SK-N-SH (cell line): ENCODE results near the gene TMEM50A. TPM values are rescaled to one million over a fixed set of nuclear protein-coding genes. Genes with fewer than 3 reads are reported as not detected.
"Not testable (repeated sequence)": the region's sequence is repeated elsewhere in the genome, so short reads cannot be mapped to it uniquely, and the experiment has no call there.

Experiments used
- CTCF ChIA-PET: fragments of 300-600, 350-600 bp; formaldehyde crosslinking; extraction: SDS; loops from one replicate; lab custom pipeline; 2021; lab: Yijun Ruan, JAX
- POLR2A ChIA-PET: fragments of 350-600 bp; sonication (Branson Sonifier 250); formaldehyde crosslinking; extraction: SDS; loops from one replicate; lab custom pipeline; 2020; ENCODE audit warnings: antibody characterized with exemption, inconsistent platforms; lab: Yijun Ruan, JAX
- DNase-seq: peaks from one replicate; pipeline ENCODE4 v3.0.0; 2012
- H2AFZ ChIP-seq: fragments of 200-600 bp; sonication (generic); 2 replicates; pipeline ENCODE4 v1.8.1; 2016; ENCODE audit warnings: antibody characterized with exemption, mild to moderate bottlenecking, low read depth
- H3F3A ChIP-seq: fragments of 200-600 bp; sonication (generic); replicated peaks from 2 replicates; pipeline ENCODE3; 2016; ENCODE audit warnings: antibody characterized with exemption, mild to moderate bottlenecking; ENCODE audit not compliant: insufficient read depth
- H3K27ac ChIP-seq, 2 experiments: fragments of 200-500 bp in 1 of 2; fragments of 200-600 bp in 1 of 2; sonication (Bioruptor generic) in 1 of 2; sonication (generic), shearing (Covaris generic) in 1 of 2; 2 replicates each; pipeline versions ENCODE4 v1.5.1 to v1.6.1; 2014 to 2016; ENCODE audit warnings: low read depth in 2 of 2, inconsistent platforms in 1 of 2, low read length in 1 of 2, mild to moderate bottlenecking in 1 of 2, mixed read lengths in 1 of 2
- H3K27me3 ChIP-seq: fragments of 200-600 bp; sonication (generic), shearing (Covaris generic); 2 replicates; pipeline ENCODE4 v1.6.1; 2016; ENCODE audit warnings: mixed run types; ENCODE audit not compliant: insufficient read depth
- H3K36me3 ChIP-seq, 2 experiments: fragments of 200-500 bp in 1 of 2; fragments of 200-600 bp in 1 of 2; sonication (Bioruptor generic) in 1 of 2; sonication (generic) in 1 of 2; replicated peaks in 1 of 2; 2 replicates each; pipeline versions ENCODE3 to v1.5.1; 2014 to 2016; ENCODE audit warnings: low read length in 1 of 2, mild to moderate bottlenecking in 1 of 2; ENCODE audit not compliant: insufficient read depth in 2 of 2, control insufficient read depth in 1 of 2
- H3K4me1 ChIP-seq, 2 experiments: fragments of 200-500 bp in 1 of 2; fragments of 200-600 bp in 1 of 2; sonication (Bioruptor generic) in 1 of 2; sonication (generic), shearing (Covaris generic) in 1 of 2; 2 replicates each; pipeline versions ENCODE4 v1.5.1 to v1.6.1; 2014 to 2016; ENCODE audit warnings: low read depth in 1 of 2, low read length in 1 of 2, mixed run types in 1 of 2; ENCODE audit not compliant: insufficient read depth in 2 of 2, control insufficient read depth in 1 of 2
- H3K4me2 ChIP-seq: fragments of 200-600 bp; sonication (generic), shearing (Covaris generic); 2 replicates; pipeline ENCODE4 v1.6.1; 2017; ENCODE audit warnings: mixed run types
- H3K4me3 ChIP-seq, 2 experiments: fragments of 200-500 bp in 1 of 2; fragments of 200-600 bp in 1 of 2; sonication (Bioruptor generic) in 1 of 2; sonication (generic), shearing (Covaris generic) in 1 of 2; 2 replicates each; pipeline versions ENCODE4 v1.5.1 to v1.8.1; 2014 to 2016; ENCODE audit warnings: low read depth in 2 of 2, inconsistent platforms in 1 of 2, low read length in 1 of 2, mild to moderate bottlenecking in 1 of 2, mixed read lengths in 1 of 2, moderate library complexity in 1 of 2
- H3K79me2 ChIP-seq: fragments of 200-600 bp; sonication (generic); 2 replicates; pipeline ENCODE4 v1.8.1; 2017; ENCODE audit warnings: mild to moderate bottlenecking; ENCODE audit not compliant: insufficient read depth
- H3K9ac ChIP-seq: fragments of 200-600 bp; sonication (generic); 2 replicates; pipeline ENCODE4 v1.6.1; 2017; ENCODE audit warnings: mixed run types
- H3K9me2 ChIP-seq: fragments of 200-600 bp; sonication (generic); 2 replicates; pipeline ENCODE4 v1.6.1; 2017; ENCODE audit warnings: mixed run types
- H3K9me3 ChIP-seq: fragments of 200-600 bp; sonication (generic); 2 replicates; pipeline ENCODE4 v1.6.1; 2017; ENCODE audit warnings: mixed run types, mild to moderate bottlenecking, moderate library complexity
- H4K20me1 ChIP-seq: fragments of 200-600 bp; sonication (generic); 2 replicates; pipeline ENCODE4 v1.6.1; 2017; ENCODE audit warnings: mild to moderate bottlenecking, mixed run types; ENCODE audit not compliant: insufficient read depth
- WGBS: methylation state at CpG from one replicate; pipeline ENCODE4 v1.1.6; 2017; ENCODE audit warnings: low lambda C conversion rate; 5-methylcytosine and 5-hydroxymethylcytosine counted together
- polyA plus RNA-seq, 3 experiments: library from polyadenylated mRNA; depleted of rRNA; stranded (reverse); fragments of >200 nt; gene quantifications; 2 replicates each; pipeline ENCODE4 v1.2.3, GENCODE V29; 2012

The TMEM50A gene
- polyA plus RNA-seq, 1 of the 3 experiments (the other 2 are of a cell fraction): 95.5 TPM

DNA sequence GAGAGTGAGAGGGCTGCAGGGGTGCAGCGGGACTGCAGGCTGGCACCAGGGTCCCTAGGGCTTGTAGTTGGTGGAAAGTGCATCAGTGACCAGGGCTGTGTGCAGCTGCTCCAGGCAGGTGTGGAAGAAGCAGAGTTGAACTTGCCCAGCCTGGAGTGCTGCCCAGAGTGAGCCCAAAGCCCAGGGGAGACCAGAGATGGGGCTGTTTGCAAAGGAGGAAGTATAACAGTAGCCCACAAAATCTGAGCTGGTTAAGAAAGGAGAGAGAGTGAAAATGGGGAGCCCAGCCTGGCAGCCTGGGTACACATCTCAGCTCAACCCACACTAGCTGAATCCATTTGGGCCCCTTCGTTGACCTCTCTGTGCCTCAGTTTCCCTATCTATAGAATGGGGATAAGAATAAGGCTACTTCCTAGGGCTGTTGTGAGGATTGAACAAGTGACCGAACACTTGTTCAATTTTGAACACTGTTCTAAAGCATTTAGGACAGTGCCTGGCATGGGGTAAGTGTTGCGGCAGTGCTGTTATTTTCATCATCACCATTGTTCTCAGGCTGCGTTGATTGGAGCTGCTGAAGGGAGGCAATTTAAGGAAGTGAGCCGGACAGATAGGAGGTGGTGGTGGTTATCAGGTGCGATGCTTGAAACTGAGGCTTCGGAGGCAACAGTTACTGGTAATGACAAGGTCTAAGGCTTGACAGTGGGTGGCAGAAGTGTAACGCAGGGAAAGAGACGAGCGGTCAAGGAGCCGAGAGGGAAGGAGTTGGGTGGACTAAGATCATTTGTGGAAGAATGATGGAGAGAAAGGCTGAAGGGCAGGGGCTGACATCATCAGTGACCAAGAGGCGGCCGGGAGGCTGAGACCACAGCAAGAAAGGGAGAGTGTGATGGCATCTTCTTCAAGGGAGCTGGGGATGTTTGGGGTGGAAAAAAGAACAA, 43.0 kb upstream of the TMEM50A start:
- H3F3A ChIP-seq, H4K20me1 ChIP-seq, H3K4me3 ChIP-seq, H3K4me2 ChIP-seq, H3K9me3 ChIP-seq, H3K9me2 ChIP-seq, H3K36me3 ChIP-seq, H3K4me1 ChIP-seq, H2AFZ ChIP-seq, H3K9ac ChIP-seq, H3K27ac ChIP-seq, CTCF ChIA-PET, DNase-seq, POLR2A ChIA-PET, H3K79me2 ChIP-seq, H3K27me3 ChIP-seq: not testable (repeated sequence)
- 84% methylated on average over 3 of the region's 14 CpGs for WGBS

DNA sequence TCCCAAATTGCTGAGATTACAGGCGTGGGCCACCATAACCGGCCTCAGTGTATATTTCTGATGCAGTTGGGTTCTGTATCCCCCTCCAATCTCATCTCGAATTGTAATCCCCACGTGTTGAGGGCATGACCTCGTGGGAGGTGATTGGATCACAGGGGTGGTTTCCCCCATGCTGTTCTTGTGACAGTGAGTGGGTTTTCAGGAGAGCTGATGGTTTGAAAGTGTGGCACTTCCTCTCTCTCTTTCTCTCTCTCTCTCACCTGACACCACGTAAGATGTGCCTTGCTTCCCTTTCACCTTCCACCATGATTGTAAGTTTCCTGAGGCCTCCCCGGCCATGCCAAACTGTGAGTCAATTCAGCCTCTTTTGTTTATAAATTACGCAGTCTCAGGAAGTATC, 41.6 kb upstream of the TMEM50A start:
- CTCF ChIA-PET, POLR2A ChIA-PET: not testable (repeated sequence)

DNA sequence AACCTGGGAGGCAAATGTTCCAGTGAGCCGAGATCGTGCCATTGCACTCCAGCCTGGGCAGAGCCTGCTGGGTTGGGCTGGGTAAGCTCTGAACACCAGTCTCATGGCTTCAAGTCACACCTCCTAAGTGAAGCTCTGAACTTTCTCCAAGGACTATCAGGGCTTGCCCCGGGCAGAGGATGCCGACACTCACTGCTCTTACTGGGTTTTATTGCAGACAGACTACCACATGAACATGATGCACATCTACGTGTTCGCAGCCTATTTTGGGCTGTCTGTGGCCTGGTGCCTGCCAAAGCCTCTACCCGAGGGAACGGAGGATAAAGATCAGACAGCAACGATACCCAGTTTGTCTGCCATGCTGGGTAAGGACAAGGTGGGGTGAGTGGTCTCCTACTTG, 37.4 kb upstream of the TMEM50A start:
- H3K36me3 ChIP-seq, H3F3A ChIP-seq, H3K9me2 ChIP-seq, H3K4me1 ChIP-seq, H2AFZ ChIP-seq, DNase-seq, H3K4me2 ChIP-seq, H3K27ac ChIP-seq, H3K9ac ChIP-seq, H3K9me3 ChIP-seq, H3K79me2 ChIP-seq, POLR2A ChIA-PET, H3K27me3 ChIP-seq, H4K20me1 ChIP-seq, CTCF ChIA-PET, H3K4me3 ChIP-seq: not testable (repeated sequence)
- no CpG with 5 or more reads among the region's 9 CpGs for WGBS

More for the DNA sequence above, 41.6 kb upstream of the TMEM50A start:
- DNase-seq, H3K9me2 ChIP-seq, H3K27ac ChIP-seq, H3K4me1 ChIP-seq, H3K4me2 ChIP-seq, H2AFZ ChIP-seq, H3K36me3 ChIP-seq, H3K79me2 ChIP-seq, H3F3A ChIP-seq, H3K4me3 ChIP-seq, H4K20me1 ChIP-seq, H3K9ac ChIP-seq, H3K27me3 ChIP-seq, H3K9me3 ChIP-seq: not testable (repeated sequence)
- 100% methylated on average over 1 of the region's 8 CpGs for WGBS

DNA sequence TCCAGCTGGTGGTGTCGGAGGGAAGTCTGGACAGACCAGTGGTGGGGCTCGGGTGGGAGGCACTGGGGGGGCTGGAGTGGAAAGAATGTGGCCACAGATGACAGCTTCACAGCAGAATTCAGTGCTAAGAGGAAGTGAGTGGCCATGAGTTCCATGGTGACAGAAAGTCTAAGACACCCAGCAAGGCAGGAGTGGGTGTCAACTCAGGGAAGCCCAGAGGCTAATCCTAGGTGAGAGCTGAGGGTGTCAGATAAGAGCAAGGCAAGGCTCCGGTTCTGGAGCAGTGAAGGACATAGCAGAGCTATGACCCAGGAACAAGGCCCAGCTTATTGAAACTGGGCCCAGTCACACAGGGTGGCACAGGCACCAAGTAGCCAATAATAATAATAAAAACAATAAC, 35.8 kb upstream of the TMEM50A start:
- H3K4me1 ChIP-seq, H3K27me3 ChIP-seq, POLR2A ChIA-PET: not testable (repeated sequence)

DNA sequence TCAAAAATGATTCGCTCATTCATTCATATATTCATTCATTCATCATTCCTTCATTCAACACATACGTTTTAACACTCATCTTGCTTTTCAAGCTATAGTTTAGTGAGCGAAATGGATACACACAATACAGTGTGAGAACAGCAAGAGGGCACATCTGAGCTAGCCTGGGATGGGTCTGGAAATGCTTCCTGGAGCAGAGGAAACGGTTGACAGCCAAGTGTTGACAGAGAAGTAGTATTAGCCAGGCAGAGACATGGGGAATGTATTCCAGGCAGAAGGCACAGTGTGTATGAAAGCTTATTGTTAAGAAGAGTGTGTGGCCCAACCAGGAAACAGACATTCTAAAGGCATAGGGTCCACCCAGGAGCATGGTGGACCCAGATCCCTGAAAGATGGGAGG, 33.2 kb upstream of the TMEM50A start:
- CTCF ChIA-PET, H3K4me2 ChIP-seq: not testable (repeated sequence)
- WGBS: 92% methylated on average over 3 of the region's 4 CpGs

More for the DNA sequence above, 35.8 kb upstream of the TMEM50A start:
- H3K36me3 ChIP-seq, H4K20me1 ChIP-seq, H3K79me2 ChIP-seq, H3K4me3 ChIP-seq, H3K27ac ChIP-seq, H2AFZ ChIP-seq, H3K4me2 ChIP-seq, H3K9me3 ChIP-seq, H3K9ac ChIP-seq, DNase-seq, H3K9me2 ChIP-seq, CTCF ChIA-PET, H3F3A ChIP-seq: not testable (repeated sequence)
- WGBS: 95% methylated on average over 2 of the region's 3 CpGs

DNA sequence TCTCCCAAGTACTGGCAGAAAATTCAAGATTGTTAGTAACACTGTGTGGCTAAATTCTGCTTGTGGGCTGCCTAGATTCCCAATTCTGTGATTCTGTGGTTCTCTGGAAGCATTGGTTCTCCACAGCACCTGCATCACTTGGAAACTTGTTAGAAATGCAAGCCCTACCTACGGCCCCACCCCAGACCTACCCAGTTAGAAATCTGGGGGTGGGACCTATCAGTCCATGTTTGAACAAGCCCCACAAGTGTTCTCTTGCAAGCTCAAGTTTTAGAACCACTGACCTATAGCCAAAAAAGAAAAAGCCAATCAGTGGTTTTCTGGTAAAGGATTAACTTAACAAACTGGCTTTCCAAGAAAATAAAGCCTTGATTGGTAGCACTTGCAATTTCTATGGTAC, 30.0 kb upstream of the TMEM50A start:
- H3K27me3 ChIP-seq, H3K9ac ChIP-seq, DNase-seq, H3K36me3 ChIP-seq, H4K20me1 ChIP-seq, H3K4me2 ChIP-seq, H3K79me2 ChIP-seq, POLR2A ChIA-PET, H3K4me3 ChIP-seq, H3K27ac ChIP-seq, H3K9me2 ChIP-seq, CTCF ChIA-PET, H3F3A ChIP-seq, H3K9me3 ChIP-seq, H2AFZ ChIP-seq, H3K4me1 ChIP-seq: not testable (repeated sequence)
- WGBS: no CpG with 5 or more reads among the region's 1 CpG

More for the DNA sequence above, 33.2 kb upstream of the TMEM50A start:
- H2AFZ ChIP-seq, H3K27ac ChIP-seq, H4K20me1 ChIP-seq, H3K9ac ChIP-seq, H3F3A ChIP-seq, H3K79me2 ChIP-seq, H3K4me1 ChIP-seq, H3K36me3 ChIP-seq, H3K27me3 ChIP-seq, H3K4me3 ChIP-seq, DNase-seq, H3K9me3 ChIP-seq, POLR2A ChIA-PET, H3K9me2 ChIP-seq: not testable (repeated sequence)
